ENCODE results near the gene AK8. TPM values are rescaled to one million over a fixed set of nuclear protein-coding genes. Genes with fewer than 3 reads are reported as not detected.

The AK8 gene
- total and polyA plus RNA-seq, 4 donors = 0.07 to 0.26 (median 0.11) TPM

- Histone ChIP-seq H3K4me3 (ENCODE audit: low read depth in 1 of 3, low read length in 3 of 3) (no peak overlapping the region), H3K9me3 (ENCODE audit: control insufficient read depth in 4 of 4, low read length in 3 of 4) (no peaks in the 10 kb centered on the region), H3K27me3 (ENCODE audit: control insufficient read depth in 4 of 4, insufficient read depth in 4 of 4, low read length in 3 of 4) (no peaks in the 10 kb centered on the region), H3K27ac (ENCODE audit: low read depth in 1 of 2, low read length in 2 of 2) (no peak overlapping the region), H3K4me1 (ENCODE audit: control insufficient read depth in 4 of 4, insufficient read depth in 4 of 4, low read length in 3 of 4) (peaks cover 0 to 2% (median 0%) of the 10 kb centered on the region in 4 donors), H3K9ac (ENCODE audit: low read depth in 1 of 2, low read length in 2 of 2) (no peak overlapping the region), H3K36me3 (ENCODE audit: control insufficient read depth in 4 of 4, insufficient read depth in 3 of 4, low read depth in 1 of 4, low read length in 3 of 4) (peaks cover 7 to 21% (median 19%) of the 10 kb centered on the region in 4 donors)
- 97% methylated on average over 8 of the region's 8 CpGs for WGBS
- no peak for DNase-seq (ENCODE audit: low spot score)
- no peak for TF ChIP-seq HNF4A (conservative IDR thresholded peaks at IDR 0.05)
- no peak for TF ChIP-seq ZBTB33 (IDR thresholded peaks at IDR 0.05)
- TF ChIP-seq FOXA2 (IDR thresholded peaks at IDR 0.05) = no peak
- TF ChIP-seq MAX (IDR thresholded peaks at IDR 0.05) = no peak
- no peak for TF ChIP-seq JUND (IDR thresholded peaks at IDR 0.05)
- TF ChIP-seq CTCF (IDR thresholded peaks at IDR 0.05; ENCODE audit: low read depth, low read length, missing input control) = no peak
- TF ChIP-seq GABPA (IDR thresholded peaks at IDR 0.05 in 1 of 2, conservative IDR thresholded peaks at IDR 0.05 in 1 of 2) = no peak
- no peak for TF ChIP-seq SP1 (IDR thresholded peaks at IDR 0.05)
- TF ChIP-seq RXRA (IDR thresholded peaks at IDR 0.05) = no peak
- no peak for TF ChIP-seq RAD21 (IDR thresholded peaks at IDR 0.05)
- no peak for TF ChIP-seq NR2F2 (IDR thresholded peaks at IDR 0.05)
- no peak for TF ChIP-seq ATF3 (IDR thresholded peaks at IDR 0.05)
- TF ChIP-seq REST (IDR thresholded peaks at IDR 0.05) = no peak
These were observed 200.1 kb downstream of the AK8 start for GRCh38 chr9:132677976-132678375.

Other genes with a start within 250 kb of the AK8 start
- 1 to 10 TPM; 4.0 to 9.6 TPM for gene DDX31, start 208.3 kb downstream of the AK8 start, total RNA-seq
- gene DDX31, start 208.3 kb downstream of the AK8 start, polyA plus RNA-seq = 1 to 10 TPM; 2.5 to 5.0 TPM
- 1 to 10 TPM; 7.0 to 7.2 TPM for gene GTF3C4, start 207.8 kb downstream of the AK8 start, total RNA-seq
- 1 to 10 TPM; 1.4 to 3.0 TPM for gene GTF3C4, start 207.8 kb downstream of the AK8 start, polyA plus RNA-seq
- gene SPACA9, start 614 bp upstream of the AK8 start, total RNA-seq = under 1 TPM; 0.67 to 0.84 TPM
- gene SPACA9, start 614 bp upstream of the AK8 start, polyA plus RNA-seq = 1 to 10 TPM; 1.1 to 1.3 TPM
- 10 to 100 TPM; 19.9 to 33.5 TPM for gene TSC1, start 66.3 kb upstream of the AK8 start, total RNA-seq
- gene TSC1, start 66.3 kb upstream of the AK8 start, polyA plus RNA-seq = 10 to 100 TPM in 1 of 2 donors, 1 to 10 TPM in 1; 4.6 to 11.3 TPM
- 10 to 100 TPM in 1 of 2 donors, not detected in 1; 53.6 TPM for gene GFI1B, start 100.4 kb upstream of the AK8 start, total RNA-seq
- gene GFI1B, start 100.4 kb upstream of the AK8 start, polyA plus RNA-seq = under 1 TPM in 1 of 2 donors, not detected in 1; 0.05 TPM
- gene GTF3C5, start 152.7 kb upstream of the AK8 start, total RNA-seq = 10 to 100 TPM; 20.9 to 26.2 TPM
- gene GTF3C5, start 152.7 kb upstream of the AK8 start, polyA plus RNA-seq = 10 to 100 TPM; 13.2 to 15.5 TPM
- gene CEL, start 183.7 kb upstream of the AK8 start, total RNA-seq = under 1 TPM; 0.09 to 0.25 TPM
- under 1 TPM in 1 of 2 donors, not detected in 1; 0.08 TPM for gene CEL, start 183.7 kb upstream of the AK8 start, polyA plus RNA-seq
- 10 to 100 TPM in 1 of 2 donors, 1 to 10 TPM in 1; 9.5 to 19.0 TPM for gene RALGDS, start 243.0 kb upstream of the AK8 start, total RNA-seq
- gene RALGDS, start 243.0 kb upstream of the AK8 start, polyA plus RNA-seq = 1 to 10 TPM; 1.3 to 5.0 TPM